Astrocyte of the cerebellum (primary cell): ENCODE data around the gene GSC.

ENCODE experiments used
- DNase-seq: peaks from one replicate; pipeline ENCODE4 v3.0.0-alpha.2; 2011; ENCODE audit warnings: low read depth
- H3K4me3 ChIP-seq: 2 replicates; pipeline ENCODE4 v1.5.1; 2011; ENCODE audit warnings: mild to moderate bottlenecking, low read depth, low read length, moderate library complexity
- CTCF ChIP-seq: IDR thresholded peaks from 2 replicates; pipeline ENCODE4 v1.5.1; 2012; ENCODE audit warnings: low read length, low read depth, moderate library complexity, mild to moderate bottlenecking; ENCODE audit errors: missing control alignments
- in situ Hi-C: cut with HindIII; loops from 2 replicates; pipeline ENCODE4 v1.10.0; 2017; ENCODE audit warnings: low sequenced_read_pairs

Gene GSC

GRCh38 chr14:94724993-94725392 lies 44.9 kb downstream of the GSC start:
- H3K4me3 ChIP-seq: no peak overlapping the region
- in situ Hi-C loops: no loop called here

GRCh38 chr14:94722397-94722796 lies 47.5 kb downstream of the GSC start:
- no peak for DNase-seq
- in situ Hi-C loops: no loop called here
- H3K4me3 ChIP-seq: no peak overlapping the region
- no peak for TF ChIP-seq CTCF

More at GRCh38 chr14:94724993-94725392, 44.9 kb downstream of the GSC start:
- no peak for TF ChIP-seq CTCF
- no peak for DNase-seq
